RWPE1 (cell line): Measurements from ENCODE around the gene FHOD3.

Experiments used
- CTCF ChIA-PET: fragments of 350-600 bp; sonication (Branson Sonifier 250); formaldehyde crosslinking; extraction: SDS; loops from one replicate; lab custom pipeline; 2021; lab: Yijun Ruan, JAX
- POLR2A ChIA-PET: fragments of 400-600 bp; formaldehyde crosslinking; extraction: SDS; loops from one replicate; lab custom pipeline; 2020; ENCODE audit warnings: antibody characterized with exemption; ENCODE audit not compliant: low non-redundant PET; lab: Yijun Ruan, JAX
- DNase-seq: peaks from one replicate; pipeline ENCODE4 v3.0.0; 2012; ENCODE audit warnings: low spot score
- H3K27ac ChIP-seq: fragments of 450-650 bp; 2 replicates; pipeline ENCODE4 v1.5.1; 2017
- TF ChIP-seq, protein P1 (sequence below): fragments of 450-650 bp; conservative IDR thresholded peaks from 2 replicates; pipeline ENCODE4 v1.5.1; 2017; ENCODE audit warnings: low read depth, mild to moderate bottlenecking

The FHOD3 gene

DNA sequence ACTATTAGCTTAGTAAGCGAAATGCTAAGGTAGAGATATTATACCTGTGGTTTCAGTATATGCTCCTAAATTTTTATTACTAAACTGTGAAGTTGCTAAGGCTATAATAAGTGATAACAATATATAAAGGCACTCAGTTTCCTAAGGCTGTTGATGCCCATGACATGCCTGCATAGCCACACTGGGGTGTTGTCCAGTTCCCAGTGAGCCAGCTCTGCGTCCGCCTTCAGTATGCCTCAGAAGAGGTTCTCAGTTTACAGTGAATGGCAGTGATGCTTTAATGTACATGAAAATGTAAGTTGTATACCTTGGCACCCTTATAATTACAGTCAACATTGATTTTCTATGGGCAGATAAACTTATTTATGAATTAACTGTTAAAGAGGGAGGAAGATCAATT lies 7.2 kb downstream of the FHOD3 start:
- POLR2A ChIA-PET, result no interaction called here
- no peak for DNase-seq
- TF ChIP-seq, protein P1, sequence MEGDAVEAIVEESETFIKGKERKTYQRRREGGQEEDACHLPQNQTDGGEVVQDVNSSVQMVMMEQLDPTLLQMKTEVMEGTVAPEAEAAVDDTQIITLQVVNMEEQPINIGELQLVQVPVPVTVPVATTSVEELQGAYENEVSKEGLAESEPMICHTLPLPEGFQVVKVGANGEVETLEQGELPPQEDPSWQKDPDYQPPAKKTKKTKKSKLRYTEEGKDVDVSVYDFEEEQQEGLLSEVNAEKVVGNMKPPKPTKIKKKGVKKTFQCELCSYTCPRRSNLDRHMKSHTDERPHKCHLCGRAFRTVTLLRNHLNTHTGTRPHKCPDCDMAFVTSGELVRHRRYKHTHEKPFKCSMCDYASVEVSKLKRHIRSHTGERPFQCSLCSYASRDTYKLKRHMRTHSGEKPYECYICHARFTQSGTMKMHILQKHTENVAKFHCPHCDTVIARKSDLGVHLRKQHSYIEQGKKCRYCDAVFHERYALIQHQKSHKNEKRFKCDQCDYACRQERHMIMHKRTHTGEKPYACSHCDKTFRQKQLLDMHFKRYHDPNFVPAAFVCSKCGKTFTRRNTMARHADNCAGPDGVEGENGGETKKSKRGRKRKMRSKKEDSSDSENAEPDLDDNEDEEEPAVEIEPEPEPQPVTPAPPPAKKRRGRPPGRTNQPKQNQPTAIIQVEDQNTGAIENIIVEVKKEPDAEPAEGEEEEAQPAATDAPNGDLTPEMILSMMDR, result no peak
- CTCF ChIA-PET, result no interaction called here
- no peak overlapping the region for H3K27ac ChIP-seq

DNA sequence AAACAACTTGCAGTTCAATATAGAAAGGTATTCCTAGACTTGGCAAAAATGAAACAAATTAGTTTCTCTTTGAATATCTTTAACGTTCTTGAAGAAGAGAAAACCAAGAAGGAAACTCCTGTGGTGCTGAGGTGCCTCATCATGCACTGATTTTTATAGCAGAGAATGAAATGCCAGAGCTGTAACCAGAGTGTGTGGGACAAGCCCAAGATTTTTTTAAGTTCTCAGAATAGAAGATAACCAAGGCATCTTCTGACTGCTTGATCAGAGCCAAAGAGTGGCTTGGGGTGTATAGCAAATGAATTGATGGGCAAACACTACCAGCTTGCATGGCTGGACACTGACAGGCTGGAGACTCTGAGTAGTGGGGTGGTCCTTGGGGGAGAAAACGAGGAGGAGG lies 7.9 kb downstream of the FHOD3 start:
- H3K27ac ChIP-seq, result no peak overlapping the region
- DNase-seq, result no peak
- CTCF ChIA-PET, result no interaction called here
- POLR2A ChIA-PET, result no interaction called here
- TF ChIP-seq, protein P1, result no peak

DNA sequence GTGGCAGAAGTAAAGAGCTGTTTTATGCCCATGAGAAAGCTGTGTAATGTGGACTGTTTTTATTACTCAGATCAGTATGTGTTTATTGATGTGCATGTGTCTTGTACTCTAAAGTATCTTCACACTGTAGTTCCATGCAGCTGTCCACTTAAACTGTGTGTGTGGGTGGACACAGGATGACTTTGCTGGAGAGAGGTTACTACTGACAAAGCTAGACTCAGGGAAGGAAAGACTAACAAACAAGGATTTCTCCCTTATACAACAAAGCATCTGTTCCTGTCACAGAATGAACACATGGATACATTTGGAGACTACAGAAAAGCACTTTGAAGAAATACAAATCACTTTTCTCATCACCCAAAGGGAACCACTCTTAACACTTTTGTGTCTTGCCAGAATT lies 10.0 kb downstream of the FHOD3 start:
- ChIA-PET CTCF (no interaction called here), POLR2A (no interaction called here)
- no peak overlapping the region for H3K27ac ChIP-seq

DNA sequence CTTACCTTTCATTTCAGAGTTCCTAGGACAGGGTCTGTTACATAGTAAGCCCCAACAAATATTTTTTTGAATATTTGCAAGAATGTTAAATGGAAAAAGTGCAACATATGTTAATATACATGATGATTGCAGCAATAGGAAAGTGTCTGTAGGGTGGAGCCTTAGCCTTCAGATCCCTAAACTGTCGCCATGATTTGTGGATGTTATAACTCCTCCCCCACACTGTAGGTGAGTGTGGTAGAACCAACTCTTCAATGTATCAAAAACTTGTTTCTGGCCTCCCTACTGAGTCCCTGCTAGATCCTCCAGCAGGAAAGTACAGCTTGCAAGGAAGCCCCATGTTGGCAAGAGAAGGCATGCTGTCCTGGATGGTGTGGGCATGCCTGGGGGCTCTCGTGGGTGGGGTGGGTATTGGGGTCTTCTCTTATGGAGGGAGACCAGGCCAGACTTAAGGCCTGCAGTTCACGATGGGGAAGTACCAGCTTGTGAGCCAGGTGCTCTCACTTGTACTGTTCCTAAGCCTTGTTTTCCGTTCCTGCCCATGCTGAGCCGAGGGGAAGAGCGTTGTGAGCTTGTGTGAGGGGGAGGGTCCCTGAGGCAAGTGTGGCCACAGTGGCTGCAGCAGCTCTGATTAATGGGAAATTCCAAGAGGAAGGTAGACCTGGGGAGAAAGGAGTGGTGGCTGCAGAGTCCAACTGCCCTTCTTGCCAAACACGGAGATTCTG lies 11.4 kb downstream of the FHOD3 start:
- CTCF ChIA-PET, result no interaction called here
- DNase-seq, result no peak
- TF ChIP-seq, protein P1, result no peak
- POLR2A ChIA-PET, result interaction anchor here (0.9 kb wide), 1 partner anchor 11 kb away, joined by 3 read pairs; no protein-coding TSS in a partner anchor
- H3K27ac ChIP-seq, result peak overlapping the region; percentile 96

More for the DNA sequence above, 10.0 kb downstream of the FHOD3 start:
- TF ChIP-seq, protein P1, result no peak
- DNase-seq, result no peak

DNA sequence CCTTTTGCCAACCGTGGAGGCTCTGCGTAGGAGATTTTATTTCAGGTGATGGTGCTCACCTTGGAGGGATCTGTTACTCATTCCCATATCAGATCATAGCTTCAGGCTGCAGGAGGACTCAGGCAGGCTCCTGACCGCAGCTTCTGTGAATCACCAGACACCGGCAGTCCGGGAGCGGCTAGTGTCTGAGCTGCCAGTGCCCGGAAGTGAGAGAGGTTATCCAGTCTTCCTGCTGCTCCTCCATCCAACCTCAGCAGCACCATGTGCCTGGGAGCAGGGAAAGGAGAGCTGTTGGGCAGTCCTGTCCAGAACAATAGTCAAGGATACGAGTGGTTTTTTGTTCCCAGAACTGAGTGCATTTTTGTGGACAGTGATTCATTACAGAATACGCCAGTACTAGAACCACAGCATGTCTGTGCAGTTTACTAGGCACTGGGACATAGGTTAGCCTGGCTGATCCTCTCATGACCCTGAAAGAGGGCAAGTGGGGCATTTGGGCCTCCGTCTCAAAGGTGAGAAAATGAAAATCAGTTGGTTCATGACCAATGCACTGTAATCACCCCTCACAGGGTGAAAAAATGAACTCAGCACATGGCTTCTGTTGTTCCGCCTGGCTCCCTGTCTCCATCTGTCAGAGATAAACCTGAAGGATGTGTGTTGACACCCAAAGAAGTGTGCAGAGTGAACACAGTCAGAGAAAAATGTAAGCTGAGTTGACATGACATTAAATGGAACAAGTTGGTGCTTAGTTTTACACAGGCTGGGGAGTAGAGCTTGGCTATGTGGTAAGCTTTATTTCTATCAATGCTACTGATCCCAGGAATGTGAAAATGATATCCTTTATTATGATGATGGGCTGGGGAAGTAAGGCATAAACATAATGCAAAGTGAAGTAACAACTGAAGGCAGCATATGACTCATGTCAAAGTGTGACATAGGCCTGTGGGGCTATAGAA lies 12.2 kb downstream of the FHOD3 start:
- peak; percentile 79 for DNase-seq
- TF ChIP-seq, protein P1, result no peak
- CTCF ChIA-PET, result no interaction called here
- H3K27ac ChIP-seq, result peak overlapping the region; percentile 96
- POLR2A ChIA-PET, result interaction anchor here (0.9 kb wide), 1 partner anchor 12 kb away, joined by 3 read pairs; no protein-coding TSS in a partner anchor

DNA sequence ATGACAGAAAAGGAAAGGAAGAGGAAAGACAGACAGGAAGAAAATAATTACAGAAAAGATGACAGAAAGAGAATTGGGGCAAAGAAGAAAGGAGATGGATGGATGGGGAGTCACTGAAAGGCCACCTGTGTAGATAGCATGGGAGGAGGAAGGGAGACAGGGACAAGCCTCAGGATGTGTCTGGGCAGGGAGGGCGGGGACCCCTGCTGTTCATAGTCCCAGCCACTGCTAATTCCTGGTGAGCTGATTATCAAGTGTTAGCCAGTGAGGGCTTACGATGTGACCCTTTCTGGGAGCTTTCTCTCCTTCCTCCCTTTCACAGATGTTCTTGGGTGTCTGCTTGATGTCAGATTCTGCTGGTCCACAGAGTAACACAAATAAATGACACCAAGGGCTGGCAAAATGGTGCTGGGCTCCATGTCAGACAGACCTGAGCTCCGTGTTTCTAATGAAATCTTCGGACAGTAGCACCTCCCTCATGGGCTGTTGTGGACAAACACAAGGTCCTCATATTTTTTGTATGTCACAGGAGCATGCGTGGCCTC lies 13.6 kb downstream of the FHOD3 start:
- ChIA-PET POLR2A (no interaction called here), CTCF (no interaction called here)
- H3K27ac ChIP-seq, result peak overlapping the region; percentile 96
- no peak for DNase-seq
- TF ChIP-seq, protein P1, result no peak
